DND-41 (cell line): ENCODE measurements around the gene KMT5C.

ENCODE experiments used
- EZH2 ChIP-seq: IDR thresholded peaks from 3 replicates; pipeline ENCODE4 v1.6.1; 2012; ENCODE audit warnings: borderline replicate concordance, low read depth, mild to moderate bottlenecking, moderate library complexity, low read length, inconsistent platforms; ENCODE audit not compliant: severe bottlenecking
- TF ChIP-seq, protein P1 (sequence below): IDR thresholded peaks from 2 replicates; pipeline ENCODE4 v1.5.1; 2012; ENCODE audit warnings: borderline replicate concordance, low read length, moderate library complexity, mild to moderate bottlenecking; ENCODE audit not compliant: poor library complexity, severe bottlenecking; ENCODE audit errors: extremely low read depth

DNA sequence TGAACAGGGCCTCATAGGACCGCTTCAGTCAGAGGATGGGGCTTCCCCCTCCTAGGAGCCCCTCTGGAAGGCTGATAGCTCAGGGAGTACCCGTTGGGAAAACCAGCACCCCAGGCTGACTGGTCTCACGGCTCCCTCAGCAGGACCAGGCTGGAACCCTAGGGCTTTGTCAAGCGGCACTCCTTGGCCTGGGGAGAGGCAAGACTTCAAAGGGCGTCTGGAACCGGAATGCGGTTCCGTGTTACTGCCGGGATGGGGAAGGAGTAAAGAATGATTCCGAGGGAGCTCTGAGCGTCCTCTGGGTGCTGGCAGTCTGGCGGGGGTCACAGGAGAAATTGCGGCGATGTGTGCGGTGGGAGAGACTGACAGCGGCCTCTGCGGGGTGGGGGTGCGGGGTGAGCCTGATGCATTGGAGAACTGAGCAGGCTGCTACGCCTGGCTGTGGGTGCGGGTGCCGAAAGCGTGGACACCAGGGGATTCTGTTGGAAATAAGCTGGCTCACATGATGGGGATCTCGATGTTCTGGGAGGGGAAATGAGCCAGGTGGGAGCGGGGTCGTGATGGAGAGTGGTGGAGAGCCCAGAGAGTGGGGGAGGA lies 13.0 kb downstream of the KMT5C start:
- TF ChIP-seq, protein P1, sequence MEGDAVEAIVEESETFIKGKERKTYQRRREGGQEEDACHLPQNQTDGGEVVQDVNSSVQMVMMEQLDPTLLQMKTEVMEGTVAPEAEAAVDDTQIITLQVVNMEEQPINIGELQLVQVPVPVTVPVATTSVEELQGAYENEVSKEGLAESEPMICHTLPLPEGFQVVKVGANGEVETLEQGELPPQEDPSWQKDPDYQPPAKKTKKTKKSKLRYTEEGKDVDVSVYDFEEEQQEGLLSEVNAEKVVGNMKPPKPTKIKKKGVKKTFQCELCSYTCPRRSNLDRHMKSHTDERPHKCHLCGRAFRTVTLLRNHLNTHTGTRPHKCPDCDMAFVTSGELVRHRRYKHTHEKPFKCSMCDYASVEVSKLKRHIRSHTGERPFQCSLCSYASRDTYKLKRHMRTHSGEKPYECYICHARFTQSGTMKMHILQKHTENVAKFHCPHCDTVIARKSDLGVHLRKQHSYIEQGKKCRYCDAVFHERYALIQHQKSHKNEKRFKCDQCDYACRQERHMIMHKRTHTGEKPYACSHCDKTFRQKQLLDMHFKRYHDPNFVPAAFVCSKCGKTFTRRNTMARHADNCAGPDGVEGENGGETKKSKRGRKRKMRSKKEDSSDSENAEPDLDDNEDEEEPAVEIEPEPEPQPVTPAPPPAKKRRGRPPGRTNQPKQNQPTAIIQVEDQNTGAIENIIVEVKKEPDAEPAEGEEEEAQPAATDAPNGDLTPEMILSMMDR = no peak
- no peak for TF ChIP-seq EZH2
